Measurements from ENCODE around the gene UBE2J1.
"Not testable (repeated sequence)": the region's sequence is repeated elsewhere in the genome, so short reads cannot be mapped to it uniquely, and the experiment has no call there.

UBE2J1 gene

DNA sequence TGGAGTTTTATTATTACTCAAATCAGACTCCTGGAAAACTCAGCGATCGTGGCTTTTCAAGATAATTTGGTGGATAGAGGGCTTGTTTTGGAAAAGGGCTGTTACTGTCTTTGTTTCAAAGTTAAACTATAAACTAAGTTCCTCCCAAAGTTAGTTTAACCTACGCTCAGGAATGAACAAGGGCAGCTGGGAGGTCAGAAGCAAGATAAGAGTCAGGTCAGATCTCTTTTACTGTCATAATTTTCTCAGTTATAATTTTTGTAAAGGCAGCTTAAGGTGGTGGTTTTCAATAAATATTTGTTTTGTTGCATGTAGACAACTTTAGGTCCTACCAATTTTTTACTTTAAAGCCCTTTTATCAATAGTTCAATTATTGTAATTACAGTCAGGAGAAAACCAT, 28.2 kb downstream of the UBE2J1 start:
- no peak for DNase-seq
- in situ Hi-C loops (cut with MboI; ENCODE audit: low pct_unique_long_range_greater_than_20kb, low sequenced_read_pairs): no loop called here

DNA sequence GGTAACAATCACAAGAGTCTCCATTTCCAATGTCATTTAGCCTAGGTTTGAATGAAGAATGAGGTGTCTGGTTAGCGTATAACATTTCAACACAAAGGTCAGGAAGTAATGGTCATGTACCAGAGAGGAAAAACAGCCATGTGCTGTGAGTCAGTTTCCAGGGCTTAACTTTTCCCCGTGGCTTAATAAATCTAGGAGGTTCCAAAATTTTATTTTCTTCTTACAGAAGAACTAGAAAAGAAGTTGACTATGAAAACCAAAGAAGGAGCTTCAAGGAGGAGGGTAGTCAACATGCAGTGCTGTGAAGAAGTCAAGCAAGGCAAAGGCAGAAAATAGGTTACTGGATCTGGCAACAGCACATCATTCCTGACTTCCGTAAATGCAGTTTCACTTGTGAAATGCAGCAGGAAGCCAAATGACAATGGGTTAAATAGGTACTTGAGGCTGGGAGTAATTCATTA, 29.0 kb downstream of the UBE2J1 start:
- in situ Hi-C loops (cut with MboI; ENCODE audit: low pct_unique_long_range_greater_than_20kb, low sequenced_read_pairs): no loop called here
- DNase-seq: peak; percentile 33

DNA sequence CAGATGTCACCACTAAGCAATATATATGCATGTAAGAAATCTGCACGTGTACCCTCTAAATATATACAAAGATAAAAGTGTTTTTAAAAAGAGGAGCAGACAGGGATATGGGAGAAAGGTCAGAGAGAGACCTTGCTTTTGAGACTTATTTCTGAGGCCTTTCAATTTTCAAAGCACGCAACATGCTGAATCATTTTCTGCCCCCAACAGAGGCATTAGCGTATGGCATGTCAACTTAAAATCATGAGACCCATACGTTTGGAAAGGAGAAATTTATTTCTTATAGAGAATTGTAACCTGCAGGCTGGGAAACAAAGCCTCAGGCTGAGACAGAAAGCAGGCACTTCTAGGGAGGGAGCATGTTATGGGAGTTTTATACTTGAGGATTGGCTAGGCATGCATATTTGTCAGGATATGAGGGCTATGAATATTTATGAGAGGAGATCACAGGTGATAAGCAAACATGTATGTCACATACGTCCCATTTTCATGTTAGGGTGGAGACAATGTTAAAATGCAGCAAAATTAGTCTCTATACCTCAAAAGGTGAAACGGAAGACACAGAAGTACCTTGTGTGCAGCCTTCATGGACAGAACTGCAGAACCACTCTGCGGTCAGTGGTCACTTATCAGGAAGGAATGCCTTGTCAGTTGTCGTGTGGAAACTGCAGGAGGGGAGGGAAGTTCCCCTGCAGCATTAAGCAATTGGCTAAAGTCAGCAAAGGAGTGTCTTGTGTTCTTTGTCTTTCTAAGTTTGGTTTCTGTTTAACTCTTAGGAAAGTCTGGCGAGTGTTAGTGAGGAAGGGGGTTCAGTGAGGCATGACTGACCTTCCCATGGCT, 31.2 kb downstream of the UBE2J1 start:
- in situ Hi-C loops (cut with MboI; ENCODE audit: low pct_unique_long_range_greater_than_20kb, low sequenced_read_pairs): no loop called here
- DNase-seq: peak; percentile 89

- in situ Hi-C loops (cut with MboI; ENCODE audit: low pct_unique_long_range_greater_than_20kb, low sequenced_read_pairs): no loop called here
- DNase-seq: no peak
Observed at GRCh38 chr6:89320012-89320559, 32.4 kb downstream of the UBE2J1 start.

- in situ Hi-C loops (cut with MboI; ENCODE audit: low pct_unique_long_range_greater_than_20kb, low sequenced_read_pairs): no loop called here
- no peak for DNase-seq
Observed at GRCh38 chr6:89317067-89317466, 35.5 kb downstream of the UBE2J1 start.

DNA sequence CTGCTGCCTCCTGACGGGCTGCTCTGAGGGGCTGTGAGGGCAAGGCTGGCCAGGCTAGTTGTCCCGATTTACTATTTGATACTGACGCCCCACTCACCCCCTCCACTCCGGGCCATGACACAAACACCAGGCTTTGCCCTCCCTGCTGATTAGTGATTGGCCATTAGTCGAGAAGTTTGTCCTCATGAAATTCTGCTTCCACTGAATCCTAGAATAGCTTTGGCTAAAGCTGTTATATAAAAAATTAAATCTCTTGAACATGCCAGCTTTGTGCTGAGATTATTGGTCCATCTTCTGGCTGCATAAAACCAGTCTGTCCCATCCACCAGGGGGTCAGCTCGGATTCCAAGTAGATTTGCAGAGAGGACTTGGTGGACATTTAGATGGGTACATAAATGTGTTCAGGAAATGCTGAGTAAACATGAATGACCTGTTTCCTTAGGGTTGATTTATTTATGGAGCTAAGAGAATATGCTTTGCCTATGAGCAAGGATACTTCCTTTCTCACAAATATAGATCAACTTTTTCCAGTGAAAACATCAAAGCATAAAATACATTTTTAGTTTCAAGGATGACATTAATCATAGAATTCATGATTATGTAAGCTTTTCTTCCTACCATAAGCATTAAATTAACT, 37.2 kb downstream of the UBE2J1 start, which contains the start of gene GABRR2:
TSS of gene GABRR2 (minus strand) at position 51 of the 637 bp plus-strand sequence. CDS start 134 bp downstream, outside the sequence.
- in situ Hi-C loops (cut with MboI; ENCODE audit: low pct_unique_long_range_greater_than_20kb, low sequenced_read_pairs): no loop called here
- DNase-seq: no peak

DNA sequence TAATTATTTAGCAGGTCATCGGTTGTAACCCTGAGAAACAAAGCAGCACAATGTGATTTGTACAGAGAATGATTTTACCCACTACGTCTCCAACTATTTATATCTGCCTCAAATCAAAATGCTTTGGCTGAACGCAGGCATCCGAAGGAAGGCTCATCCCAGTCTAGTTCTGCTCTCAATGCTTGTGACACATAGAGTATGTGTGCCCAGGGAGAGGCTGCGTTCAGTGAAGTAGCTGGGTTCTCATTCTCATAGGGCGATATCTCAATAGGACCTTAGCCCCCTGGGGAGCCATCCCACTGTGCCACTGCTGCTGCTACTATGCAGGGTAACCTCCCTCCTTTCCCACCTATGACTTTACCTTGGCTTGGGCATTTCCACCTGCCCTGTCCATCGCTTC, 37.8 kb downstream of the UBE2J1 start:
- in situ Hi-C loops (cut with MboI; ENCODE audit: low pct_unique_long_range_greater_than_20kb, low sequenced_read_pairs): no loop called here
- no peak for DNase-seq

DNA sequence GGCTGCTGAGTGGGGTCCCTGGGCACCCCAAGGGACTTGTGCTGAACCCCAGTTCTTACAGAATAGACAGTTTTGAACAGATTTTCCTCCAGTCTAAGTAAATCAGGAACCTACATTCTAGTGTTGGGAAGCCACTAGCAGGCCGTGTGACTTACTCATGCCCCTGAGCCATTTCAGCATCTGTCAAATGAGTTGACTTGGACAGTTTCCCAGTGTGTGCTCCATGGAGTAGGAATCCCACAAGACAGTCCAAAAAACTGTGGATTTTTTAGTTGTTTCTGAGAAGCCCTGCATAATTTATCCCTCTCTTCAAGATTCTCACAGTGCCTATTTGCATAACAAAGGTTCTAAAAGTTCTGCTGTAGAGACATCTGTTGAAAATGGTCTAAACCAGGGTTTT, 39.5 kb downstream of the UBE2J1 start:
- in situ Hi-C loops (cut with MboI; ENCODE audit: low pct_unique_long_range_greater_than_20kb, low sequenced_read_pairs): no loop called here

DNA sequence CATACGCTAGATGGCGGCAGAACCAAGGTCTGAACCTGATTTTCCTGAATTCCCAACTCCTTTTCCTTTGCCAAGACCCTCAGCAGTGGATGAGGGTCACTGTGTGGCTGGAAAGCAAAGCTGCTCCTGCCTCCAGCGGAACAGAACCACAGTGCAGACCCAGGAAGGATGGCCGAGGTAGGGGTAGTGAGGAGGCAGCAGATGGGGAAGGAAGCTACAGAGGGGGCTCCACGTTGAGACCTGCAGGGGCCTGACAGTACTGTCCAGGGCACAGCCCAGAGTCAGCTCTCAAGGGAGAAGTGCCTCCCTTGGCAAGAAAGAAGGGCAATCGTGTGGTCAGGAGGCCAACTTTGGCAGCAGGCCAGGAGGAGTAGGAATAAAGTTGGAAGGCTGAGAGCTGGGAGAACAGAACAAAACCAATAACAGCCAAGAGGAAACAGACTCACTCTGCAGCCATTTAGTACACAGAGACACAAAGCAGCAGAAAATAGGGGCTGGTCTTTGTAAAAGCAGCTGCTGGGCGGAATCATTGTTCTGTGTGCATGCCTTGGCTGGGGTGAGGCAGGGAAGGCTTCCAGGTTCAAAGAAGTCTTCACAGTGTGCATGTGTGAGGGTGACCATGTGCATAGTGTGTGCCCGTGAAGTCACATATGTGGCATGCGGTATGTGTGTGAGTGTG, 40.5 kb downstream of the UBE2J1 start:
- DNase-seq: peak; percentile 38
- in situ Hi-C loops (cut with MboI; ENCODE audit: low pct_unique_long_range_greater_than_20kb, low sequenced_read_pairs): no loop called here

More for the DNA sequence above, 39.5 kb downstream of the UBE2J1 start:
- no peak for DNase-seq

- DNase-seq: no peak
- in situ Hi-C loops (cut with MboI; ENCODE audit: low pct_unique_long_range_greater_than_20kb, low sequenced_read_pairs): no loop called here
Observed at GRCh38 chr6:89311530-89311852, 41.0 kb downstream of the UBE2J1 start.

DNA sequence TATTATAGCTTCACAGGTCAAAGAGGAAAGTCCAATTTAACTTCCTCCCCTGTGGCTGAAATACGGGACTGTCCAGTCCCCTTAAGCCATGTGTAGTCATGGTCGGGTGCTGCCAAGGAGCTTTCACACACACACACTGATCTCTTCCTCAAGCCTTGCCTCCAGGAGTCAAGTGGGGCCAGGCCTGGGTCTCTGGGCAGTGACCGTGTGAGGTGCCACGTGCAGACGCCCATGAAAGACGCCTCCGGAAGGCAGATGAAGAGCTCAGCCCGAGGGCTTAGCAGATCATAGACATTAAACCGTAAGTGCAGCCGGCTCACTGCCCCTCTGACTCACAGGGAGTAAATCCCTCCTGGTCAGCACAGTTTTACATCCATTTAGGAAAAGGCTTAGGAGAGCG, 41.6 kb downstream of the UBE2J1 start:
- in situ Hi-C loops (cut with MboI; ENCODE audit: low pct_unique_long_range_greater_than_20kb, low sequenced_read_pairs): no loop called here
- no peak for DNase-seq

DNA sequence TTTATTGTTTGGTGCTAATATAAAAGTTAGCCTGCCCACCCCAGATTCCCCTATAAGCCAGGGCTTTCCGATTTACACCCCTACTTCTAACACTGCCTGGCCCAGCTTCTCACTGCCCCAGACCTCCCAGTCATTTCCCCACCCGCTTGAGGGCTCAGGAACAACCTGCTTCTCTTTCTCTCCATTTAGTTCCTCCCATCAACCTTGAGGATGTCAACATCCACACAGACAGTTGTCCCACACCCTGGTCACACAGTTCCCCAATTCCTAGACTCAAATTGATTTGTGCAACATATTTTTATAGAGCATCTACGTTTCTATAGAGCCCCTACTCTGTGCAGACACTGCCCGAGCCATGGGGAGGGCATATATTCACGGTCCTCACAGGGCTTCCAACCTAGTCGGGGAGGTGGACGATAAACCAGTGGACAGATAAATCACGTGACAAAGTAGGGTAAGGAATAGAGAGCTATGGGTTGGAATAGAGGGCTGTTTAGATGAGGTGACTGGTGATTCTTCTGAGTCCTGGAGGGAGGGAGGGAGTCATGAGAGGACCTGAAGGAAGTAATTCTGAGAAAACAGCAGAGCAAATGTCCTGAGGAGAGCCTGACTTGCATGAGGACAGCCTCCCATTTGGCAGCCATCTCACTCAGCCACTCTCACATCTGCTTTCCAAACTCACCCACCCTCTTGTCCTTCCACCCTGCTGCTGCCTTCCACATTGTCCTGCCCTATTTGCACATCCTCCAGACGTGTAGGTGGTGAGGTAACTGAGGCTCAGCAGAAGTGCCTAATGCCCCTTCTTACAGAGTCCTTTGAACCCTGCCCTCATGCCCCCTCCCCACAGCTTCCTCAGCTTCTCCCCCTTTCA, 43.8 kb downstream of the UBE2J1 start:
- no peak for DNase-seq
- in situ Hi-C loops (cut with MboI; ENCODE audit: low pct_unique_long_range_greater_than_20kb, low sequenced_read_pairs): no loop called here

- DNase-seq; in situ Hi-C loops (cut with MboI; ENCODE audit: low pct_unique_long_range_greater_than_20kb, low sequenced_read_pairs): not testable (repeated sequence)
Observed at GRCh38 chr6:89304517-89304916, 48.0 kb downstream of the UBE2J1 start.

- peak; percentile 27 for DNase-seq
- in situ Hi-C loops (cut with MboI; ENCODE audit: low pct_unique_long_range_greater_than_20kb, low sequenced_read_pairs): no loop called here
Observed at GRCh38 chr6:89302936-89303335, 49.6 kb downstream of the UBE2J1 start.

DNA sequence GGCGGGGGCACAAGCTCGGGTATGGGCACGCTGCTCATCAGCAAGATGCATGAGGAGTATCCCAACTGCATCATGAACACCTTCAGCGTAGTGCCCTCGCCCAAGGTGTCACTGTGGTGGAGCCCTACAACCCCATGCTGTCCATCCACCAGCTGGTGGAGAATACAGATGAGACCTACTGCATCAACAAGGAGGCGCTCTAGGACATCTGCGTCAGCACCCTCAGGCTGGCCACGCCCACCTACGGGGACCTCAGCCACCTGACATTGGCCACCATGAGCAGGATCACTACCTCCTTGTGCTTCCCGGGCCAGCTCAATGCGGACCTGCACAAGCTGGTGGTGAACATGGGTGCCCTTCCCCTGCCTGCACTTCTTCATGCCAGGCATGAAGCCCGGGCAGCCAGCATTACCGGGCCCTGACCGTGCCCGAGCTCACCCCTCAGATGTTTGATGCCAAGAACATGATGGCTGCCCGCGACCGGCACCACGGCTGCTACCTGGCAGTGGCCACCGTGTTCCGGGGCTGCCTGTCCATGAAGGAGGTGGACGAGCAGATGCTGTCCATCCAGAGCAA, 50.2 kb downstream of the UBE2J1 start:
- in situ Hi-C loops (cut with MboI; ENCODE audit: low pct_unique_long_range_greater_than_20kb, low sequenced_read_pairs): no loop called here
- DNase-seq: no peak

GRCh38 chr6:89301586-89302194, 50.8 kb downstream of the UBE2J1 start:
- in situ Hi-C loops (cut with MboI; ENCODE audit: low pct_unique_long_range_greater_than_20kb, low sequenced_read_pairs): no loop called here

DNA sequence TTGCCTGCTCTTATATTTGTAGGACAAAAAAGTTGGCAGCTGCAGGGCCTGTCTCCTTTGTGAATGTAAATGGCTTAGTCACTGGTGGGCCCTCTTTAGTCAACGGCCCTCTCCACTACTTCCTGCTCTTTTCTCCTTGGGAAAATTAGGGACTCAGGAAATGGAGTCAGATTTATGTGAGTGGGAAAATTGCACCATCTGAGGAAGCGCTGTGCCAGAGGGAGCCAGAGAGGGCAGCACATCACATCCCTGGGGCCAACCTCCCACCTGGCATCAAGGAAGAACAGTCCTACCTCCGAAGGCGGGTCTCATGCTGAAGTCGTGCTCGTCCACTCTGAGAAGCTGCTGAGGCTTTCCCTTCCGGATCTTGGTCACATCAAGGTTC, 53.1 kb downstream of the UBE2J1 start:
- in situ Hi-C loops (cut with MboI; ENCODE audit: low pct_unique_long_range_greater_than_20kb, low sequenced_read_pairs): no loop called here
- no peak for DNase-seq

More at GRCh38 chr6:89301586-89302194, 50.8 kb downstream of the UBE2J1 start:
- DNase-seq: no peak
